K562 (cell line): ENCODE data around the gene ZNF718. TPM values are rescaled to one million over a fixed set of nuclear protein-coding genes. Genes with fewer than 3 reads are reported as not detected.

Experiments used
- BRD4 ChIP-seq: fragments of 200-600 bp; sonication (generic); IDR thresholded peaks from 2 replicates; pipeline ENCODE4 v1.6.1; 2017; ENCODE audit warnings: inconsistent platforms
- CCAR2 ChIP-seq: fragments of 200-400 bp; formaldehyde crosslinking; IDR thresholded peaks from 2 replicates; pipeline ENCODE4 v1.6.1; 2017; ENCODE audit warnings: mild to moderate bottlenecking, low read depth, low read length
- DLX4 ChIP-seq: fragments of 250-450 bp; sonication (Bioruptor Pico); IDR thresholded peaks from 2 replicates; pipeline ENCODE4 v1.6.1; 2021; ENCODE audit warnings: mild to moderate bottlenecking
- FOXP1 ChIP-seq: sonication (generic); formaldehyde crosslinking; IDR thresholded peaks from 2 replicates; pipeline ENCODE4 v1.8.0; 2022; ENCODE audit warnings: mild to moderate bottlenecking, missing genetic modification reagents
- HDAC1 ChIP-seq, 2 experiments: fragments of 450-650 bp; IDR thresholded peaks; 2 replicates each; pipeline ENCODE4 v1.6.1; 2016 to 2017; ENCODE audit warnings: inconsistent platforms in 1 of 2, mild to moderate bottlenecking in 1 of 2, moderate library complexity in 1 of 2
- HNRNPK ChIP-seq: fragments of 200-400 bp; formaldehyde crosslinking; IDR thresholded peaks from one replicate; pipeline ENCODE4 v1.6.1; 2018; ENCODE audit warnings: mild to moderate bottlenecking, low read depth, low read length; ENCODE audit not compliant: poor library complexity, severe bottlenecking
- IFI16 ChIP-seq: fragments of 250-450 bp; sonication (Bioruptor Pico); IDR thresholded peaks from 2 replicates; pipeline ENCODE4 v2.1.2; 2022; ENCODE audit warnings: mild to moderate bottlenecking, inconsistent platforms
- MBD2 ChIP-seq: sonication (generic); IDR thresholded peaks from 2 replicates; pipeline ENCODE4 v1.6.1; 2016; ENCODE audit warnings: low read depth, borderline replicate concordance
- PML ChIP-seq: IDR thresholded peaks from 2 replicates; pipeline ENCODE4 v1.6.1; 2012; ENCODE audit warnings: low read length, inconsistent platforms
- POLR2G ChIP-seq: fragments of 200-400 bp; formaldehyde crosslinking; IDR thresholded peaks from 2 replicates; pipeline ENCODE4 v1.6.1; 2017; ENCODE audit warnings: low read depth, mild to moderate bottlenecking, antibody characterized with exemption, low read length, moderate library complexity
- RREB1 ChIP-seq: fragments of 250-450 bp; sonication (Bioruptor Pico); IDR thresholded peaks from 2 replicates; pipeline ENCODE4 v1.4.0; 2020
- SIN3A ChIP-seq, 2 experiments: fragments of 150-350 bp in 1 of 2; IDR thresholded peaks; 2 replicates each; pipeline ENCODE4 v1.6.1; 2011 to 2016; ENCODE audit warnings: borderline replicate concordance in 2 of 2, low read depth in 2 of 2, low read length in 2 of 2, mild to moderate bottlenecking in 2 of 2, moderate library complexity in 2 of 2; ENCODE audit not compliant: control insufficient read depth in 1 of 2
- STAT5A ChIP-seq: IDR thresholded peaks from 2 replicates; pipeline ENCODE4 v1.6.1; 2012; ENCODE audit warnings: low read length, inconsistent platforms, borderline replicate concordance
- TAF9B ChIP-seq: fragments of 450-650 bp; IDR thresholded peaks from 2 replicates; pipeline ENCODE4 v1.6.1; 2018; ENCODE audit warnings: mild to moderate bottlenecking; ENCODE audit not compliant: partially characterized antibody
- TEAD1 ChIP-seq, 2 experiments: fragments of 450-650 bp in 1 of 2; sonication (generic) in 1 of 2; formaldehyde crosslinking; IDR thresholded peaks; 2 replicates each; pipeline versions ENCODE4 v1.4.0 to v1.8.0; 2020 to 2022; ENCODE audit warnings: mild to moderate bottlenecking in 2 of 2, missing genetic modification reagents in 1 of 2
- TEAD4 ChIP-seq, 2 experiments: sonication (generic) in 1 of 2; formaldehyde crosslinking in 1 of 2; IDR thresholded peaks; 2 replicates each; pipeline versions ENCODE4 v1.6.1 to v1.8.0; 2012 to 2022; ENCODE audit warnings: borderline replicate concordance in 1 of 2, inconsistent platforms in 1 of 2, low read length in 1 of 2, mild to moderate bottlenecking in 1 of 2, missing genetic modification reagents in 1 of 2
- ZBTB43 ChIP-seq: sonication (generic); formaldehyde crosslinking; IDR thresholded peaks from 2 replicates; pipeline ENCODE4 v1.8.0; 2023; ENCODE audit warnings: mild to moderate bottlenecking, missing genetic modification reagents
- ZBTB8A ChIP-seq: fragments of 450-650 bp; IDR thresholded peaks from 2 replicates; pipeline ENCODE4 v1.6.1; 2018; ENCODE audit warnings: mild to moderate bottlenecking, moderate library complexity; ENCODE audit not compliant: partially characterized antibody
- ZNF507 ChIP-seq: conservative IDR thresholded peaks from 2 replicates; pipeline ENCODE4 v1.6.1; 2017; ENCODE audit warnings: missing genetic modification characterization, missing compliant biosample characterization
- ZNF76 ChIP-seq: fragments of 250-450 bp; sonication (Bioruptor Pico); IDR thresholded peaks from 2 replicates; pipeline ENCODE4 v1.4.0; 2020; ENCODE audit warnings: mild to moderate bottlenecking, moderate library complexity, borderline replicate concordance
- polyA plus RNA-seq, 8 experiments: library from polyadenylated mRNA; depleted of rRNA in 4 of 8; stranded (reverse) in 5 of 8; unstranded in 3 of 8; fragments of >200 nt; fragmentation: Nextera tagmentation in 2 of 8; fragmentation: Illumina TruSeq in 1 of 8; extraction: Ambion mirVana in 2 of 8; extraction: Trizol in 1 of 8; gene quantifications; 2 replicates each; pipeline versions ENCODE4 v1.2.1 to v1.2.3, GENCODE V29; 2011 to 2014; ENCODE audit warnings: inconsistent platforms in 1 of 8, missing spikeins in 1 of 8
- total RNA-seq, 7 experiments: library from RNA; depleted of rRNA in 6 of 7; stranded (reverse); fragments of >200 nt in 6 of 7; fragmentation: Illumina TruSeq in 2 of 7; extraction: Trizol in 2 of 7; gene quantifications; 2 replicates each; pipeline versions ENCODE4 v1.2.1 to v1.2.3, GENCODE V29; 2011 to 2021; ENCODE audit warnings: low replicate concordance in 1 of 7

ZNF718 gene
- total and polyA plus RNA-seq, 9 of the 15 experiments (the other 6 are each of a cell fraction or from before 2014, with no cell fraction given), result 1.00 to 5.3 (median 2.7) TPM

- no peak for TF ChIP-seq ZBTB8A
- peak; percentile 60; the same call in 1 of the 2 replicates for TF ChIP-seq PML
- TF ChIP-seq TEAD1 (CRISPR knock-in tag; IDR thresholded peaks at IDR 0.05), result peak in 1 of 2 experiments; percentile 57; a peak in 1 of 4 replicates
- TF ChIP-seq HNRNPK, result no peak
- TF ChIP-seq STAT5A, result no peak
- TF ChIP-seq TAF9B, result peak; percentile 70
- 0 out of 4 replicates have a peak, but pooled peaks of 1 of the 2 experiments have one; percentile 18 for TF ChIP-seq SIN3A (IDR thresholded peaks at IDR 0.05; ENCODE audit: borderline replicate concordance in 2 of 2, control insufficient read depth in 1 of 2, low read depth in 2 of 2, low read length in 2 of 2)
- TF ChIP-seq ZNF507 (tag), result no peak
- peak; percentile 83 for TF ChIP-seq MBD2
- TF ChIP-seq POLR2G, result peak; percentile 88
- peak in 1 of 2 experiments; percentile 27; a peak in 1 of 4 replicates for TF ChIP-seq HDAC1 (IDR thresholded peaks at IDR 0.05)
- no peak for TF ChIP-seq ZNF76 (CRISPR knock-in tag)
- TF ChIP-seq BRD4, result peak; percentile 80; the same call in 1 of the 2 replicates
- TF ChIP-seq IFI16 (CRISPR knock-in tag), result no peak
- no peak for TF ChIP-seq CCAR2
- TF ChIP-seq RREB1 (CRISPR knock-in tag), result no peak
- no peak for TF ChIP-seq DLX4 (CRISPR knock-in tag)
- 0 out of 2 replicates have a peak, but pooled peaks have one; percentile 25 for TF ChIP-seq TEAD4 (IDR thresholded peaks at IDR 0.05; ENCODE audit: low read length)
- TF ChIP-seq TEAD4 (CRISPR knock-in tag; IDR thresholded peaks at IDR 0.05; ENCODE audit: borderline replicate concordance), result no peak
- no peak for TF ChIP-seq ZBTB43 (CRISPR knock-in tag)
- no peak for TF ChIP-seq FOXP1 (CRISPR knock-in tag)
Observed at GRCh38 chr4:124275-125081, at the start of gene ZNF718 (continued).
